Activated gamma-delta T cell treated with anti-CD3 and anti-CD28 coated beads, Interleukin-2, amount 50 U/mL, for 16 hours (primary cell): Measurements from ENCODE around the gene NFYB.
A peak's percentile ranks its signal among the peaks of the same experiment; 100 is the strongest.
"Not testable (repeated sequence)": the region's sequence is repeated elsewhere in the genome, so short reads cannot be mapped to it uniquely, and the experiment has no call there.

ENCODE experiments used
- DNase-seq: peaks from one replicate; pipeline ENCODE4 v3.0.0-alpha.2; 2020; ENCODE audit warnings: low read depth

Gene NFYB

GRCh38 chr12:104137902-104138796 is at the start of gene NFYB:
TSS of gene NFYB (minus strand) at chr12:104138210. CDS start at chr12:104135453, 2,757 bp downstream.
- DNase-seq, result peak; percentile 82

GRCh38 chr12:104187446-104188155 is 49.6 kb upstream of the NFYB start:
- no peak for DNase-seq

GRCh38 chr12:104183443-104183842 is 45.4 kb upstream of the NFYB start:
- no peak for DNase-seq

GRCh38 chr12:104182621-104183378 is 44.8 kb upstream of the NFYB start:
- no peak for DNase-seq

- DNase-seq, result no peak
Measured at GRCh38 chr12:104182144-104182543, 44.1 kb upstream of the NFYB start.

GRCh38 chr12:104181313-104181712 is 43.3 kb upstream of the NFYB start:
- no peak for DNase-seq

- DNase-seq, result no peak
Measured at GRCh38 chr12:104180374-104180773, 42.4 kb upstream of the NFYB start.

GRCh38 chr12:104177663-104178501 is 39.9 kb upstream of the NFYB start:
- no peak for DNase-seq

GRCh38 chr12:104177336-104177662 is 39.3 kb upstream of the NFYB start:
- DNase-seq, result no peak

GRCh38 chr12:104175726-104176247 is 37.8 kb upstream of the NFYB start:
- DNase-seq, result no peak

GRCh38 chr12:104173804-104174203 is 35.8 kb upstream of the NFYB start:
- not testable (repeated sequence) for DNase-seq

- DNase-seq, result no peak
Measured at GRCh38 chr12:104172570-104172947, 34.5 kb upstream of the NFYB start.

- no peak for DNase-seq
Measured at GRCh38 chr12:104171785-104172569, 34.0 kb upstream of the NFYB start.

GRCh38 chr12:104168596-104168995 is 30.6 kb upstream of the NFYB start:
- DNase-seq, result no peak

GRCh38 chr12:104167519-104168458 is 29.8 kb upstream of the NFYB start:
- no peak for DNase-seq

- no peak for DNase-seq
Measured at GRCh38 chr12:104166465-104166864, 28.5 kb upstream of the NFYB start.

GRCh38 chr12:104165801-104166200 is 27.8 kb upstream of the NFYB start:
- DNase-seq, result no peak

- no peak for DNase-seq
Measured at GRCh38 chr12:104164634-104165033, 26.6 kb upstream of the NFYB start.

GRCh38 chr12:104163631-104164030 is 25.6 kb upstream of the NFYB start:
- DNase-seq, result no peak

GRCh38 chr12:104163028-104163427 is 25.0 kb upstream of the NFYB start:
- DNase-seq, result not testable (repeated sequence)
